Measurements from ENCODE around the gene FCF1.

Gene FCF1

DNA sequence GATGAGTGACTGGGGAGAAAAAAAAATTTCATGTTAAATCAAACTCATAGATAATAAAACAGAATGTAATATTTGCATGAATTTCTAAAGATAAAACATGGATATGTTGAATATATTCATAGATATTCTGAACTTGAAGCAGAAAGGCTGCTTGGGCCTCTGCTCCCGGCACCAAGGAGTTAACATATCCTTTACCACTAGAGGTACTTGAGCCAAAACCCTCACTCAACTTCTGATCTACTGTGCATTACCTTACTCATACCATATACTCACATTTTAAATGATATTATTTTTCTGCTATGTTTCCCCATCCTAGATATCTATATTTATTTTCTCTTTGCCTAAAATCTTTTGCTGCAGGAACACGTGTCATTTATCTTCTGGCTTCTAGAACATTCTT lies 15.0 kb upstream of the FCF1 start:
- DNase-seq (ENCODE audit: low read depth) = no peak
- no peak overlapping the region for H3K4me3 ChIP-seq (ENCODE audit: low read length)
- TF ChIP-seq, protein P1, sequence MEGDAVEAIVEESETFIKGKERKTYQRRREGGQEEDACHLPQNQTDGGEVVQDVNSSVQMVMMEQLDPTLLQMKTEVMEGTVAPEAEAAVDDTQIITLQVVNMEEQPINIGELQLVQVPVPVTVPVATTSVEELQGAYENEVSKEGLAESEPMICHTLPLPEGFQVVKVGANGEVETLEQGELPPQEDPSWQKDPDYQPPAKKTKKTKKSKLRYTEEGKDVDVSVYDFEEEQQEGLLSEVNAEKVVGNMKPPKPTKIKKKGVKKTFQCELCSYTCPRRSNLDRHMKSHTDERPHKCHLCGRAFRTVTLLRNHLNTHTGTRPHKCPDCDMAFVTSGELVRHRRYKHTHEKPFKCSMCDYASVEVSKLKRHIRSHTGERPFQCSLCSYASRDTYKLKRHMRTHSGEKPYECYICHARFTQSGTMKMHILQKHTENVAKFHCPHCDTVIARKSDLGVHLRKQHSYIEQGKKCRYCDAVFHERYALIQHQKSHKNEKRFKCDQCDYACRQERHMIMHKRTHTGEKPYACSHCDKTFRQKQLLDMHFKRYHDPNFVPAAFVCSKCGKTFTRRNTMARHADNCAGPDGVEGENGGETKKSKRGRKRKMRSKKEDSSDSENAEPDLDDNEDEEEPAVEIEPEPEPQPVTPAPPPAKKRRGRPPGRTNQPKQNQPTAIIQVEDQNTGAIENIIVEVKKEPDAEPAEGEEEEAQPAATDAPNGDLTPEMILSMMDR (conservative IDR thresholded peaks at IDR 0.05; ENCODE audit: low read length) = no peak

DNA sequence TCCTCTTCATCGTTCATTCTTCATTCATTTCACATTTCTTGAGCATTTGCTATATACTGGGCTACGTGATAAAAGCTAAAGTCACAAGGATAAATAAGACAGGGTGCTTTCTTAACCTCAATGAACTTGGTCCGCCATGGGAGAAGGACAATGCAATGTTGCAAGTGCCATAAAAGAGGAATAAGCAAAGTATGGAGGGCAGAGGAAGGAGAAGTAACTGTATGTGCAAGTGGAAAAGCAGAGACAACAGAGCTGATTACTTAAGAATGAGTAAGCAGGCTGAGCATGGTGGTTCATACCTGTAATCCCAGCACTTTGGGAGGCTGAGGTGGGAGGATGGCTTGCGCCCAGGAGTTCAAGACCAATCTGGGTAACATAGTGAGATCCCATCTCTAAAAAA lies 14.5 kb upstream of the FCF1 start:
- no peak for DNase-seq (ENCODE audit: low read depth)
- H3K4me3 ChIP-seq (ENCODE audit: low read length) = no peak overlapping the region
- TF ChIP-seq, protein P1 (conservative IDR thresholded peaks at IDR 0.05; ENCODE audit: low read length) = no peak

DNA sequence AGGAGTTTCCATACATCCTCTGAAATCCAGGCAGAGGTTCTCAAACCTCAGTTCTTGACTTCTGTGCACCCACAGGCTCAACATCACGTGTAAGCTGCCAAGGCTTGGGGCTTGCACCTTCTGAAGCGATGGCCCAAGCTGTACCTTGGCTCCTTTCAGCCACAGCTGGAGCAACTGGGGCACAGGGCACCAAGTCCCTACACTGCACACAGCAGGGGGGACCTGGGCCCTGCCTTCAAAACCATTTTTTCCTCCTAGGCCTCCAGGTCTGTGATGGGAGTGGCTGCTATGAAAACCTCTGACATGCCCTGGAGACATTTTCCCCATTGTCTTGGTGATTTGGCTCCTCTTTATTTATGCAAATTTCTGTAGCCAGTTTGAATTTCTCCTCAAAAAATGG lies 10.7 kb upstream of the FCF1 start:
- H3K4me3 ChIP-seq (ENCODE audit: low read length) = no peak overlapping the region
- TF ChIP-seq, protein P1 (conservative IDR thresholded peaks at IDR 0.05; ENCODE audit: low read length) = no peak
- no peak for DNase-seq (ENCODE audit: low read depth)

DNA sequence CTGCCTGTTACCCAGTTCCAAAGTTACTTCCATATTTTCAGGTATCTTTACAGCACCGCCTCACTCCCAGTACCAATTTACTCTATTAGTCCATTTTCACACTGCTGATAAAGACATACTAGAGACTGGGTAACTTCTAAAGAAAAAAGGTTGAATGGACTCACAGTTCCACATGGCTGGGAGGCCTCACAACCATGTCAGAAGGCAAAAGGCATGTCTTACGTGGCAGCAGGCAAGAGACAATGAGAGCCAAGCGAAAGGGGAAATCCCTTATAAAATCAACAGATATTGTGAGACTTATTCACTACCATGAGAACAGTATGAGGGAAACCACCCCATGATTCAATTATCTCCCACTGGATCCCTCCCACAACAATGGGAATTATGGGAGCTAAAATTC lies 9.9 kb upstream of the FCF1 start:
- no peak for DNase-seq (ENCODE audit: low read depth)
- TF ChIP-seq, protein P1 (conservative IDR thresholded peaks at IDR 0.05; ENCODE audit: low read length) = no peak
- H3K4me3 ChIP-seq (ENCODE audit: low read length) = no peak overlapping the region

GRCh38 chr14:74704656-74705055 lies 8.3 kb upstream of the FCF1 start:
- TF ChIP-seq, protein P1 (conservative IDR thresholded peaks at IDR 0.05; ENCODE audit: low read length) = no peak
- peak; percentile 8 for DNase-seq (ENCODE audit: low read depth)
- no peak overlapping the region for H3K4me3 ChIP-seq (ENCODE audit: low read length)

GRCh38 chr14:74705613-74706500 lies 7.1 kb upstream of the FCF1 start:
- H3K4me3 ChIP-seq (ENCODE audit: low read length) = no peak overlapping the region
- TF ChIP-seq, protein P1 (conservative IDR thresholded peaks at IDR 0.05; ENCODE audit: low read length) = no peak
- no peak for DNase-seq (ENCODE audit: low read depth)

DNA sequence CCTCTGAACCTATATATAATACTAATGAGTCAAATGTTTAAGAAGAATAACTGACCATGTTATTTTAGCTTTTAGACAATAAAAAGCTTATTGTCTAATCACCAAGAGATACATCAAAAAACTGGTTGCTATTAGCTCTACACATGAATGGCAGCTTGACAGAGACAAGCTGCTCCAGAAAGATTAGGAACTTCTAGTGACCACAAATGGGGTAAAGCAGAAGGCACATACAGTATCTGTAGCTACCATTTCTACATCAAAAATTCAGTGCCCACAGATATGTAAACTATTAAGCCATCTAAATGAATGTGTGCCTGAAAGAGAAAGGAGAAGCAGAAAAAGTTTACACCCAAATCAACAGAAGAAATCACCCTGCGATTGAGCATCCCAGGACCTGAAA lies 2.5 kb upstream of the FCF1 start:
- DNase-seq (ENCODE audit: low read depth) = no peak
- no peak overlapping the region for H3K4me3 ChIP-seq (ENCODE audit: low read length)
- TF ChIP-seq, protein P1 (conservative IDR thresholded peaks at IDR 0.05; ENCODE audit: low read length) = no peak

All from AG10803 (cell line).